Stimulated activated CD4-positive, alpha-beta T cell treated with anti-CD3 and anti-CD28 coated beads, TNF-alpha, amount 100 ng/mL, for 1 hour (primary cell): ENCODE measurements around the gene ANKH.

ENCODE experiments used
- DNase-seq, 3 donors: peaks; one replicate each; pipeline ENCODE4 v3.0.0-alpha.2; 2020; ENCODE audit warnings: low read depth in 3 of 3, low spot score in 1 of 3

Gene ANKH

GRCh38 chr5:14741131-14741530 is 130.4 kb downstream of the ANKH start:
- no peak for DNase-seq

- DNase-seq: no peak
These were observed 131.6 kb downstream of the ANKH start for GRCh38 chr5:14739981-14740380.

GRCh38 chr5:14739538-14739937 is 132.0 kb downstream of the ANKH start:
- no peak for DNase-seq

GRCh38 chr5:14738050-14738449 is 133.5 kb downstream of the ANKH start:
- DNase-seq: no peak

- DNase-seq: no peak
These were observed 134.3 kb downstream of the ANKH start for GRCh38 chr5:14737291-14737690.

GRCh38 chr5:14735944-14736343 is 135.6 kb downstream of the ANKH start:
- DNase-seq: no peak

- DNase-seq: no peak
These were observed 137.2 kb downstream of the ANKH start for GRCh38 chr5:14734396-14734795.

- no peak for DNase-seq
These were observed 137.9 kb downstream of the ANKH start for GRCh38 chr5:14733661-14734060.

- no peak for DNase-seq
These were observed 138.6 kb downstream of the ANKH start for GRCh38 chr5:14732991-14733390.

- no peak for DNase-seq
These were observed 140.7 kb downstream of the ANKH start for GRCh38 chr5:14730881-14731280.

- no peak for DNase-seq
These were observed 141.1 kb downstream of the ANKH start for GRCh38 chr5:14730466-14730865.

- DNase-seq: no peak
These were observed 141.9 kb downstream of the ANKH start for GRCh38 chr5:14729448-14730385.

- DNase-seq: no peak
These were observed 143.1 kb downstream of the ANKH start for GRCh38 chr5:14728459-14728938.

- DNase-seq: no peak
These were observed 143.6 kb downstream of the ANKH start for GRCh38 chr5:14727928-14728458.

- peak; percentile 26 to 71 (median 49) for DNase-seq
These were observed 144.1 kb downstream of the ANKH start for GRCh38 chr5:14727428-14727865.

- DNase-seq: no peak
These were observed 145.3 kb downstream of the ANKH start for GRCh38 chr5:14726066-14726838.

GRCh38 chr5:14724633-14725032 is 146.9 kb downstream of the ANKH start:
- DNase-seq: no peak

GRCh38 chr5:14723701-14724132 is 147.9 kb downstream of the ANKH start:
- no peak for DNase-seq

GRCh38 chr5:14722923-14723322 is 148.7 kb downstream of the ANKH start:
- DNase-seq: no peak

- DNase-seq: no peak
These were observed 149.5 kb downstream of the ANKH start for GRCh38 chr5:14721990-14722656.
